NCI-H748 (cell line): ENCODE results near the gene CDKN1A.
"Not testable (repeated sequence)": the region's sequence is repeated elsewhere in the genome, so short reads cannot be mapped to it uniquely, and the experiment has no call there.

Experiments
- DNase-seq: peaks from one replicate; lab custom pipeline; 2025; ENCODE audit not compliant: unreplicated experiment; lab: John Stamatoyannopoulos, UW

Gene CDKN1A

DNA sequence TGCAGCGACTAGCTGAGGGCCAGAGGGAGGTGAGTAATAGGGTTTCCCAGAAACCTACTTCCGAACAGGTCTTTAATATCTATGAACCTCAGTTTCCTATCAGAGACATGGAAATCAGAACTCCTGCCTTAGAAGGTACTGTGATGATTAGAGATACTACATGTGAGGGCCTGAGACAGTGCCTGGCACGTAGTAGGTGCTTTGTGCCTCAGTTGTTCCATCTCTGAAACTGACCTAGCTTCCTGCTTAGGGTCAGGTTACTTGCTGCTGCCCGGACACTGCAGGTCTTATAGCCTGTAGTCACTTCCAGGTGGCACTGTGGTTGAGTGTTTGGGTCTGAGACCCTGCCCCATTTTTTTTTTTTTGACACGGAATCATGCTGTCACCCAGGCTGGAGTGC lies 40.0 kb downstream of the CDKN1A start:
- DNase-seq: no peak

DNA sequence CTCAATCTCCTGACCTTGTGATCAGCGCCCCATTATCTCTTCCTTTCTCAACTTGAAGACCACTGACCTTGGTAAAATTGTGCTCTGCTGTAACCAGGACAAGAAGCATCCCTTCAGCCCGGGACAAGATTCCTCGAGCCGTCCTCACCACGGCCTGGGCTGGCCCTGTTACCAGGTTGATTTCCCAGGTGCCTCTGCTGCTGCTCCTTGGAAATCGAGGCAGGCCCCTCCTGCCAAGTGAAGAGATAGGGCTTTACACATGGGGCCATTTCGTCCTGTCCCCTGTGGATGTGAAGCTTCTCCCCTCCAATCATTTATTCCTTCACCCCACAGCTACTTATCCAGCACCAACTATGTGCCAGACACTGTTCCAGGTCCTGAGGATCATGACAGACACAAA lies 40.6 kb downstream of the CDKN1A start:
- no peak for DNase-seq

DNA sequence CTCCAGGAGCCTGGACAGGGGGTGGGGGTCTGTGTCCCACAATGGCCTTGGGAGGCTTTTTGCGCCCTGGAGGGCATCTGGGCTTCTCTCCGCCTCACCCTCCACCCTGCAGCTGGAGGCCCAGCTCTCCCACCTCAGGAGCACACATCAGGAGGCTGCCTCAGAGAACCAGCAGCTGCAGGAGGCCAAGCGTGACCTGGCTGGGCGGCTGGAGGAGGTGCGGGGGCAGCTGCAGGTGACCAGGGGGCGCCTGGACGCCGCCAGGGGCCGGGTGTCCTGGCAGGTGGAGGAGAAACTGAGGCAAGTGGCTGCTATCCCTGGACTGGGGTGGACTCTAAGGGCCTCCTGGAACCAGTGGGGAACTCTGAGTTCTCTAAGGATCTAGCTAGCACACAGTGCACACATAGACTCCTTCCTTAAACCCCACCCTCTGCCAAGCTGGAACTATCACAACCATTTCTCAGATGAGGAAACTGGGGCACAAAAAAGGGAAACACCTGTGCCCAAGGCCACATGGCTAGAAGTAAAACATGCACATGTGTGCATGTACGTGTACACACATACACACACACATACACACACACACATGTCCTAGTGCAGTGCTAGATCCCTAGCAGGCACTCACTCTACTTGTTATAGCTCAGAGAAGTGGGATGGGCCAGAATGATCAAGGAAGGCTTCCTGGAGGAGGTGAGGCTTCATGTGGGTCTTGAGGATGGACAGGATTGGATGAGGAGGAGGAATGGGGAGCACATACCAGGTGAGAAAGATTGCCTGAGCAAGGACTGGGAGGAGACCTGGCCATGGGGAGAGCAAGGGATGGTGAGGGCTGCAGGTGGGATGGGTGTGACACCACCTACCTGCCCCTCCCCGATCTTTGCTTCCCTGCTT lies 42.0 kb downstream of the CDKN1A start:
- DNase-seq: no peak

DNA sequence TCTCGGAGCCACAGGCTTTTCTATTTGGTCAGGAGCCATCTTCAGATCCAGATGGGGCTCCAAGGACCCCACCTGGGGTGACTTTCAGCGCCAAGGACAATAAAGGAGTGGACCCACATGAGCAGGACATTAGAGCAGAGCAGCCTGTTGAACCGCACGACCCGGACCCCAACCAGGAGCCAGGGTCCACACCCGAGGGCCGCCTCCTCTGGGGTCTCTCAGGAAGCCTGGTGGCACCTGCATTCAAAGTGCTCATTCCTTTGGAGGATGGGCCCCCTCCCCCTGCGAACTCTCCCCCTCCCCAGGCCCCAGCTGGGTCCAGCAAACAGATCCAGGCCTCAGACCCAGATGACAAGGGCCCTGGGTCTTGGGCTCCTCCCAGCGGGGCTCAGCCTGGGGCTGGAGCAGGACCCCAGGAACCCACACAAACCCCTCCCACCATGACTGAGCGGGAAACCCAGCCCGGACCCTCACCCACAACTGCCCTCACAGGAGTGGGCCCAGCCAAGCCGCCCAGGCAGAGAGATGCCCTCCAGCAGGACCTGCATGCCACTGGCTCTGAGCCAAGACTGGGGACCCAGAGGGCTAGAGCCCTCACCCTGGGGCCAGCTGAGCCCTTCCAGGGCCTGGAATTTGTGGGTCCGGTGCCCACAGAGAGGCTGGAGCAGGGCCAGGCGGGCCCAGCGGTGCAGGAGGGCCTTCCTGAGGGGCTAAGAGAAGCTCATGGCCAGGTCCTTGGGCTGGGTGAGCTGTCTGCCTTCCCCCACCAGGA lies 43.0 kb downstream of the CDKN1A start:
- no peak for DNase-seq

DNA sequence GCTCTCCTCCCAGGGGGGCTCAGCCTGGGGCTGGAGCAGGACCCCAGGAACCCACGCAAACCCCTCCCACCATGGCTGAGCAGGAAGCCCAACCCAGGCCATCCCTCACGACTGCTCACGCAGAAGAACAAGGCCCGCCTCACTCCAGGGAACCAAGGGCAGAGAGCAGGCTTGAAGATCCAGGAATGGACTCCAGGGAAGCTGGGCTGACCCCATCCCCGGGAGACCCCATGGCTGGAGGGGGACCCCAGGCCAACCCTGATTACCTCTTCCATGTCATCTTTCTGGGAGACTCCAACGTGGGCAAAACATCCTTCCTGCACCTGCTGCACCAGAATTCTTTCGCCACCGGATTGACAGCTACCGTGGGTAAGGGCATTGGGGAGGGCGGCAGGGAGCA lies 43.9 kb downstream of the CDKN1A start:
- no peak for DNase-seq

DNA sequence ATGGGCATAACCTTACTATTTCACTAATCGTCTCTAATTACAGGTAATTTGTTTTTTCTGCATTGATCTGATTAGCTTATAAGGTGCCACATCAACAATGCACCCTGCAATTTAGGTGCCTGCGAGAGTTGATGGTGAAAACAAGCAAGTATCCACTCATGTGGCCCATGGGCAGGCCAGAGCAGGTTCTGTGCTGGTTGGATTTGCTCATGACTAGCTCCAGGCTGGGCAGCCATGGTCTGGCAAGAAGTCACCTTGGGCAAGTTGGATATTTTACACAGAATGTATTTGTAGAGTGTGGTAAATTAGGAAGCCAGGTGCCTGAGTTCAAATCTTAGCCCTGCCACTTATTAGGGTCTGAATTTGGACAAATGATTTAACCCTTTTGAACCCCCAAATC lies 44.4 kb downstream of the CDKN1A start:
- no peak for DNase-seq

DNA sequence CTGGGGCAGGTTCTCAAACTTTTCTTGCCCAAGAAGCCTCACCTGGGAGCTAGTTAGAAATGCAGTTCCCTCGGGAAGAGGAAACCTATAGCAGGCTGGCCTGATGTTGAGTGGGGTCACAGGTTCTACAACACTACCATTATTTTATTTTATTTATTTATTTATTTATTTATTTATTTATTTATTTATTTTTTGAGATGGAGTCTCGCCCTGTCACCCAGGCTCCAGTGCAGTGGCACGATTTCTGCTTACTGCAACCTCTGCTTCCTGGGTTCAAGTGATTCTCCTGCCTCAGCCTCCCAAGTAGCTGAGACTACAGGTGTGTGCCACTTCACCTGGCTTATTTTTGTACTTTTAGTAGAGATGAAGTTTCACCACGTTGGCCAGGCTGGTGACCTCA lies 45.5 kb downstream of the CDKN1A start:
- DNase-seq: not testable (repeated sequence)

DNA sequence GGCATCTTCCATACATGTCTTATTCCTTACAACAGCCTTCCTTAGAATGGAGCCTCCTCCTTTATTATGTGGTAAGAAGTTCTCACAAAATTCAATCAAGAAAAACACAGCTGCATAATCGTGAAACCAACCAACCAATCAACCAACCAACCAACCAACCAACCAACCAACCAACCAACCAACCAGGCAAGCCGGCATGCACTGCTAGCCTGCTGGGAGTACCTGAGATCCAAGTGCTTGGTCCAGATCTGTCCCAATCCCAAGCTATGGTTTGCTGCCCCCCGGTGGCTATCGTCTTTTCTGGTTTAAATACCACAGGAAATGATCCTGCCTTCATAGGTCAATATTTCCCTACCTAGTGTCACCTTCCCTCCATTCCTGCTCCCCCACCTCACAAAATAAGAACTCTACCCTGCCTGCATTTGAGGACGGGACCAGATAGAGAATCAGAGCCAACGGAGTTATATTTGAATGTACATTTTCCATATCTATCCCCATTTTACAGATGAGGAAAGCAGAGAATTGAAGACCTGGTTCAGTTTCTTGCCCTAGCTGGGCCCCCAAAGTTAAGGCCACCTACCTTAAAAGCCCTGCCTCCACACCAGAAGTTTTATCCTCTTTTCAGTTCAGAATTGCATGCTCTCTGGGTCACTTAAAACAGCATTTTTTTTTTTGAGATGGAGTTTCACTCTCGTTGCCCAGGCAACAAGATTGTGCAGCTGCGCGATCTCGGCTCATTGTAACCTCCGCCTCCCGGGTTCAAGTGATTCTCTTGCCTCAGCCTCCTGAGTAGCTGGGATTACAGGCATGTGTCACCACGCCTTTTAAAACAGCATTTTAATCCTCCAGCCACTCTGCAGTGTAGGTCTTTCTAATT lies 46.2 kb downstream of the CDKN1A start:
- peak; percentile 73 for DNase-seq

DNA sequence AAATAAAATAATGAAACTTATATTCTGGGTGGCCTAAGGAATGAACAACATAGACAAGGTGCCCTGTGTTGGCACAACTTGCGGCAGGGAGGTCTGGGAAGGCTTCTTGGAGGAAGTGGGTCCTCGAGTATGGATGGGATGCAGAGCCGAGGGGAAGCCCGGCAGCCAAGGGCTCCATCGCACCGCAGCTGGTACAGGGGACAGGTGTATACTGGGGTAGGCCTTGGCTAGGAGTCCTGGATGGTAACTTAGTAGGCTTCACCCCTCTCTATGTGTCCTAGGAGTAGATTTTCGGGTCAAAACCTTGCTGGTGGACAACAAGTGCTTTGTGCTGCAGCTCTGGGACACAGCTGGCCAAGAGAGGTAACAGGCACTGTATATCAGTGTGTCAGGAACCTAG lies 47.1 kb downstream of the CDKN1A start:
- no peak for DNase-seq

DNA sequence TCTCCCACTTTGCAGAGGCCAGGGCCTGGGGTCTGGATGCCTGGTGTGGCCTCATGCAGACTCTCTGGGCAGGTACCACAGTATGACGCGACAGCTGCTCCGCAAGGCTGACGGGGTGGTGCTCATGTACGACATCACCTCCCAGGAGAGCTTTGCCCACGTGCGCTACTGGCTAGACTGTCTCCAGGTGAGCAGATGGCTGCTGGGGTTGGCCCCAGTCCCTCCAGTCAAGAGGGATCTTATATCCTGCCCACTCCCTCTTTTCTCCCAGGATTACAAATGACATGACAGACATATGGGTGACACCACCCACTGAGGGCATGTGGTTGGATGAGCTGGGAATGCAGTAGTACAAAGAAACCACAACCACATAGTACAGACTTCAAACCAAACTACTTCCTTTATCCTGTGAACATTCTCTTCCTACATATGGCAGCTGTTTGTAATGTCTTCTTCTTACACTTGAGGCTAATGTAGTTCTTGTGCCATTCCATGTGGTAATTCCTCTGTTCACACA lies 49.0 kb downstream of the CDKN1A start:
- DNase-seq: peak; percentile 20

DNA sequence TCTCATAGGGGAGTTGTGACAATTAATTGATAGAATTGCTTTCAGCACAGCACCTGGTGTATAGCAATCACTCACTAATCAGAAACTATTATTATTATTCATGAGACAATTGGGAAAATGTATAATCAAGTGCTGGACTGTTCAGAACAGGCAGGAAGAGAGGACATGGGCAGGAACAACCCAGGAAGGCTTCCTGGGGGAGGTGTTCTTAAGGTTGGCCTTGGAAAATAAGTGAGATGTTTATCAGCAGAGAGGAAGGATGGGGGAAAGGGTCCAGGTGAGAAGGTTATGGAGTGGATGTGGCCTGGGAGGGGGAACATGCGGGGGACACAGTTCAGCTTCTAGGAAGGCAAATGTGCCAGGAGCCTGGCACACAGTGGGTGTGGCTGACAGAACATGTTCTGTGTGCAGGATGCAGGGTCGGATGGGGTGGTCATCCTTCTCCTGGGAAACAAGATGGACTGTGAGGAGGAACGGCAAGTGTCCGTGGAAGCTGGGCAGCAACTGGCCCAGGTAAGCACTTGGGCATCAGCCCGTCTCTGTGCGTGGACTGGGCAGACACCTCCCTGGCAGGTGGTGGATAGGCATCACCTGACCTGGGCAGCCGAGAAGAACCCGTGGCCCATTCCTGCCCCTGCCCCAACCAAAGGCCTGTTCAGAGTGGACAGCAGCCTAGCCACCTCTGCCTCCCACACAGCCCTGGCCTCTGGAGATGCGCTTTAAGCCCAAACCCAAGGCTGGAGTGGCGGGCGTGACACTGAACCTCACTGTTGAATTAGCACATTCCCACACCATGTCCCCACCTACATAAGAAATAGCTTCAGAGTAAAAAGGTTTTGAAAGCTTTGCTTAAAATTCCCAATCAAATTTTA lies 50.0 kb downstream of the CDKN1A start:
- no peak for DNase-seq

DNA sequence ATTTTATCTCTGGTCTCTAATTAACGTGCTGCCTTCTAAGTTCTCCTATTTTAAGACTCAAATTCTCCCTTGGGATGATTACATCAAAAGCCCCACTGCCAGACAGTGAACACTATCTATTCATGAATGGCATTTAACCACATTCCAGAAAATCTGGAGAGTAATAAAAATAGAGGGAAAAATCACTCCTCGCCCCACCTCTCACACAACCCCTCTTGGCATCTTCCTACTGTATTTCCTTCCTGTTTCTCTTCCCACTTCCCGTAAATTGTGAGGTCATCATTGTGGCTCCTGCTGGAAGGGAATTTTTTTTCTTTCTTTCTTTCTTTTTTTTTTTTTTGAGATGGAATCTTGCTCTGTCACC lies 50.6 kb downstream of the CDKN1A start:
- no peak for DNase-seq

DNA sequence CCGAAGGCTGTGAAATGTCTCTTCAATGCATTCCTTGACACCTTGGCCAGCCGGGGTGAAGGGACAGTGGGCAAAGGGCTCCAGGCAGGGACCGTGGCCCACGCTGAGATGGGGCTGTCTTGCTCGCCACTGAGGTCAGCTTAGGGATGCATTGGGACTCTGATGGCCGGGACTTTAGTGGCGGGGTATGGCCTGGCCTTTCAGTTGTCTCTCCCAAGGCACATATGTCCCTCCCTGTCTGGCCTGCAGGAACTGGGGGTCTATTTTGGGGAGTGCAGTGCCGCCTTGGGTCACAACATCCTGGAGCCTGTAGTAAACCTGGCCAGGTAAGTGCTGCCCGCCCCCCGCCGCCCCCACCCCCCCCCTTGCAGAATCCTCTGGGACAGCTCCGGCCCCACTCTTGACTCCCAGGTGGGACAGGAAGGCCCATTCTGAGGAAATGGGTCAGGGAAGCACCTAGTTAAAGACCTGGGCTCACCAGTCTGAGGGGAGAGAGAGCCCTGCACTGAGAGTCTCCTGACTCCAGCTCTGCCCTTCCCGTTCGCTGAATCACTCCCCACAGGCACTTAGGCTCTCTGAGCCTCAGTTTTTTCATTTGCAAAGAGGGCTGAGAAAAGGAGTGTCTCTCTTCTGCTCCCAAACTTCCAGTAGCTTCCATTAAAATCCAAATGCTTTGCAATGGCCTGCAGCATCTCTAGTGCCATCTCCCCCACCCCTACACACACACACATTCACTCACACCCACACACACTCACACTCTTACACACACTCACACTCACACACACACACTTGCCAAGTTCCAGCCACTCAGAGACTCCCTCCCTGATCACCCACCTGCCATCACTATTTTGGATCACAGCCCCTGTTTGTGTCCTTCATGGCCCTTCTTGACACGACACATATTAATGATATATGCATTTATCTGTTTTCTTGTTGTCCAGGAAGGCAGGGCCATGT lies 52.2 kb downstream of the CDKN1A start:
- DNase-seq: no peak

DNA sequence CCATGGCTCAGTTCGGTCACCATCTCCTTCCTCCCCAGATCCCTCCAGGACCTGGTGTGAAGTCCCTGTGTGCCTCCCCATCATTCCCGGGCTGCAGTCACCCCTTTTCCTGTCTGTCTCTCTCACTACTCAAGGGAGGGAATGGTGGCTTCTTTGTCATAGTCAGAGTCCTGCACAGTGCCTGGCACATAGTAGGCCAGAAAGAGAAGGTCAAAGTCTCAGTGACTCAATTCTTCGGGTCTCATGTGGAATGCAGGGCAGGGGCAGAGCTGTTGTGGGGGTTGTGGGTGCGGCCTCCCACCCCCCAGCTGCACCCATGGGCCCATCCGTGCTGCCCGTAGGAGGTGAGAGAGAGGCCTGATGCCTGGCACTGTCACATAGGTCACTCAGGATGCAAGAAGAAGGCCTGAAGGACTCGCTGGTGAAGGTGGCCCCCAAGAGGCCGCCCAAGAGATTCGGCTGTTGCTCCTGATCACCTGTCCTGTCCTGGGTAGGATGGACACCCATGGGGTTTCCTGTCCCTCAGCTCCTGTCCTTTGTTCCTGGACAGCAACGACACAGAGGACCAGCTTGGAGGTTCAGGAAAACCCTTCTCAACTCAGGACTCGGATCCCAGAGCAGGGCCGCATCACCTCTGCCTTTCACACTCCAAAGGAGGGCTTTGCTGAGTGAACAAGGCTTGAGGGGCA lies 53.3 kb downstream of the CDKN1A start:
- no peak for DNase-seq

DNA sequence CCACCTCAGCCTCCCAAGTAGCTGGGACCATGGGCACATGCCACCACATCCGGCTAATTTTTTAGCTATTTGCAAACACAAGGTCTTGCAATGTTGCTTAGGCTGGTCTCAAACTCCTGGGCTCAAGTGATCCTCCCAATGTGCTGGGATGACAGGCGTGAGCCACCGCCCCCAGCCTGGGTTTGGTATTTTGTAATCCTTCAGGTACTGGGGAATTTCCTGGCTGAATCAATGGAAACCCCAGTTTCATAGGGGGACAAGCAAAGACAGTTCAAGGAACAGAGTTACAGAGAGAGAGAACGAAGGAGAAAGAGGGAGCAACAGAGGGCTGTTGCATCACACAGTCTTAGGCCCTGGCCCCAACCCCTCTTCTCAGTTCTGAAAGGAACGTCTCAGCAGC lies 54.8 kb downstream of the CDKN1A start:
- DNase-seq: no peak

DNA sequence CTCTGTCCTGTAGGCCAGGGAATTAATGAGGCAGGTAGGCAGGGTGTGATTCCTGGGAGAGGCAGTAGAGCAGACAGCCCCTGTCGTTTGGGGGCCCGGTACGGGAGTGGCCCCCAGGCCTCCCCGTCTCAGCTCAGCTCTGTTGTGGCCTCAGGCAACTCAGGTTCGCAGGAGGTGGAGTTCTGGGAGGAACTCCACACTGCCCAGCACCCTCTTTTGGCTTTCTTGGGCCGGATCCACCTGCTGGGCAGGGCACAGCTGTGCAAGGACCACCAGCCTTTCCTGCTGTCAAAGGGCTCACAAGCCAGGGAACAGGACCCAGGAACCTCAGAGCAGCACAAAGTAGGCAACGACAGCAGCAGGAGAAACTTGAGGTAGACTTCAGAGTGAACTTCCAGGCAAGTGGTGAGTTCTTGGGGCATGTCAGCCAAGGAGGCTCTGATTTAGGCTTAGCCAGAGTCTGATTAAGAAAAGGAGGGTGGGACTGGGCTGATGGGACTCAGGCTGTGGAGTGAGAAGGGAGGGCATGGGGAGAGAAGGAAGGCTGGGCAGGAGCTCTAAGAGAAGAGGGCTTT lies 56.1 kb downstream of the CDKN1A start:
- DNase-seq: no peak

DNA sequence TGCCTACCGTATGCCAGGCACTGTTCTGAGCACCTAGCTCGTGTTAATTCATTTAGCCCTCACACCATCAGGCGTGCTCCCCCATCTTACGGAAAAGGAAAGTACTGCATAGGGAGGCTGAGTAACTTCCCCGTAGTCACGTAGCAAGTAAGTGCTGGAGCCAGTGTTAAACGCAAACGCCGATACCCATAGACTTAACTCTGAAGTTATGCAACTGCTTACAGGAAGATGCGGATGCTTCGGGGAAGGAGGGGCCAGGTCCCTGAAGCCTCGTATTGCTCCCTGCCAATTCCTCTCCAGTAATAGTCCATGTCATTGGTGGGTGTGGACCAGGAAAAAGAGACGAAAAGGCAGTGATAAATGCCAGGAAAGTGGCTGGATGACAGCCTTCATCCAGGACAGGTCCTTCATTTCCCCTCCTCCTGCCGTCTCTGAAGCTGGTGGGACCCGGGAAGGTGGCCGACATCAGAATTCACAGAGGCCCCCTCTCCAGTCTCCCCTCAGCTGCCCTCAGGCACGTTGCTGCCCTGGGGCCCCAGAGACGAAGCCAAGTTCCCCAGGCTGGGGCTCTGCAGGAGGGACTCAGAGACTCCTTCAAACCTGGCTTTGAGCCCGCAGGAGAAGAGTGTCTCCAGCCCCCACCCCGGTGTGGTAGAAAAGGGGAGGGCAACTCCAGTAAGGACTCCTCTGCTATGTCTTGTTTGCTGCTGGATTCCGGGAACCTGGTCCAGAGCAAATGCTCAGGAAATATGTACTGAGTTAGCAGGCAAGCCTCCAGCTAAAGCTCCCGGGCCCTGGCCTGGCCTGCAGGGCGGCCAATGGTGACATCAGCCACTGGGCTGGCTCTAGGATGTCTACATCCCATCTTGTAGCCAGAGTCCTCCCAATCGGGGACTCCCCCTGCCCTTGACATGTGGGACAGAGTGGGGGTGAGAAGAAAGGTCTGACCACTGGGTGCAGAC lies 56.9 kb downstream of the CDKN1A start:
- DNase-seq: no peak
